Progenitor cell of endocrine pancreas (in vitro differentiated cells): ENCODE data around the gene SCGB1D2. TPM values are rescaled to one million over a fixed set of nuclear protein-coding genes. Genes with fewer than 3 reads are reported as not detected.

Experiments
- DNase-seq: peaks from one replicate; pipeline ENCODE4 v3.0.0; 2021; ENCODE audit warnings: low spot score; ENCODE audit not compliant: unreplicated experiment
- H3K27ac Mint-ChIP-seq: 2 replicates; pipeline ENCODE4 v1.8.0; 2021; ENCODE audit warnings: mild to moderate bottlenecking, moderate library complexity, mixed read lengths
- H3K27me3 Mint-ChIP-seq: 2 replicates; pipeline ENCODE4 v1.8.0; 2021; ENCODE audit warnings: mixed read lengths
- H3K36me3 Mint-ChIP-seq: 2 replicates; pipeline ENCODE4 v1.8.0; 2022; ENCODE audit warnings: mixed read lengths; ENCODE audit not compliant: insufficient read depth
- H3K4me1 Mint-ChIP-seq: 2 replicates; pipeline ENCODE4 v1.8.0; 2021; ENCODE audit warnings: low read depth, mixed read lengths
- H3K4me3 Mint-ChIP-seq: 2 replicates; pipeline ENCODE4 v1.8.0; 2021; ENCODE audit warnings: low read depth, mild to moderate bottlenecking, moderate library complexity, mixed read lengths
- H3K9me3 Mint-ChIP-seq: 2 replicates; pipeline ENCODE4 v1.8.0; 2021; ENCODE audit warnings: low read depth, mixed read lengths
- CTCF ChIP-seq: fragments of 200-600 bp; sonication (generic); IDR thresholded peaks from one replicate; pipeline ENCODE4 v1.5.0; 2021; ENCODE audit warnings: antibody characterized with exemption, mild to moderate bottlenecking; ENCODE audit not compliant: unreplicated experiment
- total RNA-seq: library from RNA; stranded (reverse); gene quantifications from 2 replicates; pipeline ENCODE4 v1.2.1, GENCODE V29; 2021

The SCGB1D2 gene
- total RNA-seq, 1 donor from 2014 or later, result not detected

GRCh38 chr11:62221498-62221897, 20.5 kb upstream of the SCGB1D2 start:
- Mint-ChIP-seq H3K36me3 (no peaks in the 10 kb centered on the region), H3K27ac (no peak overlapping the region), H3K9me3 (peaks cover 20% of the 10 kb centered on the region), H3K4me1 (peaks cover 7% of the 10 kb centered on the region), H3K4me3 (no peak overlapping the region), H3K27me3 (no peaks in the 10 kb centered on the region)
- no peak for DNase-seq
- TF ChIP-seq CTCF, result no peak

GRCh38 chr11:62223095-62223494, 18.9 kb upstream of the SCGB1D2 start:
- H3K27ac Mint-ChIP-seq, result no peak overlapping the region
- no peak overlapping the region for H3K4me3 Mint-ChIP-seq
- H3K36me3 Mint-ChIP-seq, result no peaks in the 10 kb centered on the region
- no peak for DNase-seq
- H3K27me3 Mint-ChIP-seq, result no peaks in the 10 kb centered on the region
- no peak for TF ChIP-seq CTCF
- H3K9me3 Mint-ChIP-seq, result peaks cover 20% of the 10 kb centered on the region
- no peaks in the 10 kb centered on the region for H3K4me1 Mint-ChIP-seq

GRCh38 chr11:62233730-62234129, 8.3 kb upstream of the SCGB1D2 start:
- H3K27me3 Mint-ChIP-seq, result peaks cover 43% of the 10 kb centered on the region
- no peaks in the 10 kb centered on the region for H3K36me3 Mint-ChIP-seq
- H3K27ac Mint-ChIP-seq, result no peak overlapping the region
- no peaks in the 10 kb centered on the region for H3K9me3 Mint-ChIP-seq
- no peak for TF ChIP-seq CTCF
- no peak overlapping the region for H3K4me3 Mint-ChIP-seq
- no peaks in the 10 kb centered on the region for H3K4me1 Mint-ChIP-seq
- no peak for DNase-seq

- Mint-ChIP-seq H3K4me1 (no peaks in the 10 kb centered on the region), H3K4me3 (no peak overlapping the region), H3K27me3 (peaks cover 50% of the 10 kb centered on the region), H3K36me3 (no peaks in the 10 kb centered on the region), H3K27ac (no peak overlapping the region), H3K9me3 (no peaks in the 10 kb centered on the region)
- TF ChIP-seq CTCF, result no peak
- no peak for DNase-seq
Measured at GRCh38 chr11:62236187-62236586, 5.9 kb upstream of the SCGB1D2 start.

- DNase-seq, result no peak
- Mint-ChIP-seq H3K4me3 (no peak overlapping the region), H3K27me3 (peaks cover 49% of the 10 kb centered on the region), H3K4me1 (no peaks in the 10 kb centered on the region), H3K27ac (no peak overlapping the region), H3K9me3 (no peaks in the 10 kb centered on the region), H3K36me3 (no peaks in the 10 kb centered on the region)
- TF ChIP-seq CTCF, result no peak
Measured at GRCh38 chr11:62237499-62237898, 4.5 kb upstream of the SCGB1D2 start.
